ENCODE results near the gene DTNBP1.
"Not testable (repeated sequence)": the region's sequence is repeated elsewhere in the genome, so short reads cannot be mapped to it uniquely, and the experiment has no call there.

The DTNBP1 gene

GRCh38 chr6:15555101-15556038, 107.5 kb downstream of the DTNBP1 start:
- no peak for DNase-seq

DNA sequence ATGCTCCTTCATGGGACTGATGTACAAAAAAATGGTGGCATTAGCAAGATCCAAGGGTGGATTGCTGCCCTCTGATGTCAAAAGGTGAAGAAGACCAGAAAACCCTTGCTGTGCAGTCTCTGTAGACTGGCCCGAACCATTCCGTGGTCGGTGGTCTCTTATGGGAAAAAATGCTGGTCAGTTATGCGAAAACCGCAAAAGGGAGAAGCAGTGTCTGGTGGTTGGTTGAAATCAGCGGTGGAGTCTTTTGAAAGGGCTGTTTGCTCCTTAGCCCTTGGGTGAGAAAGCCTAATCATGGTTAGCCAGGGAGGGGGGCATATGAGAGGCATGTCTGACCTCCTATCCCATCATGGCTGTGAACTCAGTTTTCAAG, 108.1 kb downstream of the DTNBP1 start:
- no peak for DNase-seq

DNA sequence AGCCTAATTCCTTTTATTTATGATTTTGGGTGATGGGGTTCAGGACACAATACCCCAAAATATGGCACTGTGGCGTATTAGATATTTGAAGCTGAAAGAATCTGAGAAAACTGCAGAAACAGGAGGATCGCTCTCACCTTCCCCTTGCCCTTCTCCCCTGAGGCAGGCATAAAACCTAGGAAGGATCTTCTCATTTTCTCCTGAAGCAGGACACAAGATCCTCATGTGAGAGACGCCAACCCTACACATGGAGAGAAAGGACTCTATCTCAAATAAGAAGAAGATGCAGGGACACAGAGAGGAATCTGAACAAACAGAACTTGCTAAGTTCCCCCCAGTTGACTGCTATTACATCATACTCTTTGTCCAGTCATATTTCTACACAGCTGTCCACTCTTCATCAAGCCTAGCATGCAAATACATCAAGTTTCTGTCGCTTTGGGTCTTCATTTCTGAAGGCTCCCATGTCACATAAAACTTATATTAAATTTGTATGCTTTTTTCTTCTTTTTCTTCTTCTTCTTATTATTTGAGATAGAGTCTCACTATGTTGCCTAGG, 109.0 kb downstream of the DTNBP1 start:
- DNase-seq = no peak

GRCh38 chr6:15553031-15553430, 109.8 kb downstream of the DTNBP1 start:
- no peak for DNase-seq

- no peak for DNase-seq
Observed at GRCh38 chr6:15551798-15552197, 111.0 kb downstream of the DTNBP1 start.

- no peak for DNase-seq
Observed at GRCh38 chr6:15551262-15551661, 111.6 kb downstream of the DTNBP1 start.

DNA sequence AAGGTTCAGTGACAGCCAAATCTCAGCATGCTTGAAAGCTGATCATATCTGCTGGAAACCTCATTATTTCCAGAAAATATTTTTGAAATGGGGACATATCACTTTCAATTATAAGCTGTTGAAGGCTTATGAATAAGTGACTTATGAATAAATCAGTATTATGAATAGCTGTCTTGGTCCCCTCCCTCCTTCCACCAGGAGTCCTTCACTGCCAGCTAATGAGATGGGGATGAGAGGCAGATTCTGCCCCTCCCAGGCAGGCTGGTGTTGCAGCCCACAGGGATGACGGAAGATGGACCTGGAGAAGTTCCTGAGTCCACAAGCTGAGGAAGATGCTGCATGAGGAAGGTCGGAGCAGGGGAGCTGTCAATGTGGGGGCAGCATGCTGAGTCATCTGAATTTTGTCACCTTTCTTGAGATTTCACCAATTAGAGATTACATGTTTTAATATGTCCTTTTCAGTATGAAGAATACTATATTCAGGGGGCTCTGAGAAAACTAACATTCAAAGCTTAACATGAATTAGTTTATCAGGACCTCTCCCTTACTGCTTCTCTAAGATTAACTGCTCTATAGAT, 112.2 kb downstream of the DTNBP1 start:
- DNase-seq = no peak

DNA sequence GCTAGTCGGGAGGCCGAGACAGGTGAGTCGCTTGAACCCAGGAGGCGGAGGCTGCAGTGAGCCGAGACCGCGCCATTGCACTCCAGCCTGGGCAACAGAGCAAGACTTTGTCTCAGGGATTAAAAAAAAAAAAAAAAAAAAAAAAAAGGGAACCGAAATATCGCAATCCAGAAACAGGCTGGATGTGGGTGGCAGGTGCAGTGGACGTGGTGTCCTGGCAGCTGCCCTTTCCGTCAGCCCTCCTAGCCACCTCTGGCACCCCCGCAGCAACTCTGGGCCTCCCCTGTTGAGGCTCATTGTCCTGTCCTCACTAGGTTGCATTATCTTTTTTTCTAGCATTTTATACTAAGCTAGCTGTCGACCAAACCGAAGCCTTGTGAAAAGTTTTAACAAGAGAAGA, 113.5 kb downstream of the DTNBP1 start:
- no peak for DNase-seq

DNA sequence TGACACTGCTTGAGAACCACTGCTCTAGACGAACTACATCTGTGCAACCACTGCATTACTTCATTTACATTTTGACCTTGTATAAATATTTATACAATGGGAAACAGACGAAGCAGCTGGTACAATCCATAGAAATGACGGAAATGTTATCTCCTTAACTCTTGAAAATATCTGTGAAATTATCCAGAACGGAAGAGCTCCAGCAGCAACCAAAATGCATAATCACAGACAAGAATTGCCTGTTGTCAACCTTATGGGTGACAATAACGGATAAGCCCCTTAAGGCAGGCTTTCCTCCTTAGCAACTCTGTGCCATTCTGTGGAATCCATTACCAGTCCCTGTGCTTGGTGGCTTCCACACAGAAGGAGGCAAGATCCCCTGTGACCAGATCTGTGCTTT, 115.4 kb downstream of the DTNBP1 start:
- no peak for DNase-seq

GRCh38 chr6:15546591-15546990, 116.2 kb downstream of the DTNBP1 start:
- no peak for DNase-seq

DNA sequence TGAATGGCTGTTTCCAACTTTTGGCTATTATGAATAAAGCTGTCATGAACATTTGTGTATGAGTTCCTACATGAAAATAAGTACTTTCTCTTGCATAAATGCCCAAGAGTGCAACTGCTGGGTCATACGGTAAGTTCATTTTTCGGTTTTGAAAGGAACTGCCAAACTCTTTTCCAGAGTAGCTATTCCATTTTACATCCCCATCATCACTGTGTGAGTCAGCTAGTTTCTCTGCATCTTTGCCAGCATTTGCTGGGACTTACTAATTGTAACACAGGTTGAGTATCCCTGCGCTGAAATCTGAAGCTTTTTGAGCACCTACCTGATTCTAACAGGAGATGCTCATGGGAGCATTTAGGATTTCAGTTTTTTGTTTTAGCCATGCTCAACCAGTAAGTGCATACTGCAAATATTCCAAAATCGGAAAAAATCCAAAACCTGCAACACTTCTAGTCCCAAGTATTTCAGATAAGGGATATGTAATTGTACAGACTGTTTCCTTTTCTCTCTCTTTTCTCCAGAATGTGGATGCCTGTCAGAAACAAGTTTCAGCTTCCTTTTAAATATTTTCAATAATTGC, 118.4 kb downstream of the DTNBP1 start:
- no peak for DNase-seq

DNA sequence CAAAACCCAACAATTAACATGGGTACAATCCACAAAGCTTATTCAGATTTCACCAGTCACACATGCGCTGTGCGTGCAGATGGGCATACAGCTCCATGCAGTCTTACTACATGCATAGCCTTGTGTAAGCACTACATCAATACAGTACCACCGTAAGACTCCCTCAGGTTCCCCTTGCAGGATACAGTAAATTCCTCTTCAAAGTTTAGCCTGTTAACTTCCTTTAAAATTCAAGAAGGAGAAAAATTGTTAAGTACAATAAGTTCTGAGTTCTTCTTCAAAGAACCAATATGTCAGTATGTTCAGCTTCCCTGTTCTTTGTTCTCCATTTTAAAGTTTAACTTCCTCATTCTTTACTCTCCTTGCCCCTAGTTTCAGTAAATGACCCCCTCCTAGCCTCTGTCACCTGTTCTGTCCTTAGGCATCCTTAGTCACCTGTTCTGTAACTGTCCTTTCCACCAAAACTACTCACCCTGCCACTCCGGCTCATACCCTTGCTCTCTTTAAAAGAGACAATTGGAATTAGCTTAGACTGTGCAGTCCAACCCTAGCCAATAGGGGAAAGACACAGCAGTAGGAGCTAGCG, 119.4 kb downstream of the DTNBP1 start:
- DNase-seq = not testable (repeated sequence)

DNA sequence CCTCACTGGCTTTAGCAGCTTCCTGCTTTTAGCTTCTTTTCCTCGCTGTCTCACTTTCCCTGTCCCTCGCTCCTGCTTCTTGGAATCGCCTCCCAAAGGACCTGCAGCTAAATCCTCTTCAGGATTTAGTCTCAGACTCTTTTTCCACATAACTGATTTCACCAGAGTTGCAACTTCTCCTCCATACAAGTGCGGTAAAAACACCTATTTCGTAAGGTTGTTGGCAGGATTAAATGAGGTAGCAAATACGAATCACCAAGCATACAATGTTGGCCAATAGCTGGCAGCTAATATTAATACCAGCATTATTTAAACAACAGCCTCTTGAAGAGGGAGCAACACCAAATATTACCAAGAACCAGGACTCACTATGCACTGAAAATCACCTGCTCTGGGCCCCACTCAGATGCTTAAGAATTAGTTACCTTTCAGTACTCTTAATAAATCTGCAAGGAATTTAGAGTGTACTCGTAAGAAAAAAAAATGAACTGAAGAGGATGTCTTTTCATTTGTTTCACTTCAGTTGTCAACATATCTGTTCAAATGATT, 123.0 kb downstream of the DTNBP1 start:
- DNase-seq = no peak

GRCh38 chr6:15538766-15539495, 123.9 kb downstream of the DTNBP1 start:
- DNase-seq = no peak

DNA sequence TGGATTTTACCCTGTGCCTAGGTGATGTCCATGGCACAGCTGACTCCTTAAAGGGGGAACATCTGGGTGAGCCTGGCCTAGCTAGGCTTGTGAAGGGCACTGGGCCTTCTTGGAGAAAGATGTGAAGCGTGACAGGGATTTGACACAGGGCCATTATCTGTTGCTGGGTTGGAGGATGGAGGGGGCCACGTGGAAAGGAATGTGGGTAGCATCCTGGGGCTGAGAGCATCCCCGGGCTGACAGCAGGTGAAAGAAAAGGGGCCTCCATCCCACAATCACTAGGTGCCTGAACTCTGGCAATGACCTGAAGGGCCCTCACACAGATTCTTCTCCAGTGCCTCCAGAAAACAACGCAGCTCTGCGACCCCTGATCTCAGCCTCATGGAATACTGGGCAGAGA, 124.7 kb downstream of the DTNBP1 start:
- no peak for DNase-seq

GRCh38 chr6:15536198-15536955, 126.5 kb downstream of the DTNBP1 start:
- DNase-seq = no peak

DNA sequence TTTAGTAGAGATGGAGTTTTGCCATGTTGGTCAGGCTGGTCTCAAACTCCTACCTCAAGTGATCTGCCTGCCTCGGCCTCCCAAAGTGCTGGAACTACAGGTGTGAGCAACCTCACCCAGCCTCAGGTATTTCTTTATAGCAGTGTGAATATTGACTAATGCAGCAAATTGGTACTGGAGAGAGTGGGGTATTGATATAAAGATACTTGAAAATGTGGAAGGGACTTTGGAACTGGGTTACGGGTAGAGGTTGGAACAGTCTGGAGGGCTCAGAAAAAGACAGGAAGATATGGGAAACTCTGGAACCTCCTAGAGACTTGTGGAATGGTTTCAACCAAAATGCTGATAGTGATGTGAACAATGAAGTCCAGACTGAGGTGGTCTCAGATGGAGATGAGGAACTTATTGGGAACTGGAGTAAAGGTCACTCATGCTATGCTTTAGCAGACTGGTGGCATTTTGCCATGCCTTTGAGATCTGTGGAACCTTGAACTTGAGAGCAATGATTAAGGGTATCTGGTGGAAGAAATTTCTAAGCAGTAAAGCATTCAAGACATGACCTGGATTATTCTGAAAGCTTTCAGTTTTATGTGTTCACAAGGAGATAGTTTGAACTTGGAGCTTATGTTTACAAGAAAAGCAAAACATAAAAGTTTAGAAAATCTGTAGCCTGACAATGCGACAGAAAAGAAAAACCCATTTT, 127.2 kb downstream of the DTNBP1 start:
- DNase-seq = no peak

DNA sequence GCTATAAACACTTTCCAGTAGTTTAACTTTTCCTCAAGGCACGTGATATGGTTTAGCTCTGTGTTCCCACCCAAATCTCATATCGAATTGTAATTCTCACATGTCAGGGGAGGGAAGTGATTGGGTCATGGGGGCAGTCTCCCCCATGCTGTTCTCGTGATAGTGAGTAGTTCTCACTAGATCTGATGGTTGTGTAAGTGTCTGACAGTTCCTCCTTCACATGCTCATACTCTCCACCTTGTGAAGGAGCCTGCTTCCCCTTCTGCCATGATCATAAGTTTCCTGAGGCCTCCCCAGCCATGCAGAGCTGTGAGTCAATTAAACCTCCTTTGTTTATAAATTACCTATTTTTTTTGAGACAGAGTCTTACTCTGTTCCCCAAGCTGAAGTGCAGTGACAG, 127.9 kb downstream of the DTNBP1 start:
- no peak for DNase-seq

- DNase-seq = no peak
Observed at GRCh38 chr6:15533379-15534026, 129.3 kb downstream of the DTNBP1 start.

- no peak for DNase-seq
Observed at GRCh38 chr6:15531973-15532372, 130.9 kb downstream of the DTNBP1 start.
